HG02973 (cell line): ENCODE data around the gene DLX3.

ENCODE experiments used
- ATAC-seq: cut with Tn5 transposase; IDR thresholded peaks from one replicate; pipeline ENCODE4 v1.9.1; 2021; ENCODE audit warnings: moderate library complexity; ENCODE audit not compliant: unreplicated experiment

The DLX3 gene

GRCh38 chr17:49973271-49973615 is 21.8 kb downstream of the DLX3 start:
- no peak for ATAC-seq

- ATAC-seq, result no peak
Measured at GRCh38 chr17:49972486-49973270, 22.3 kb downstream of the DLX3 start.

- ATAC-seq, result no peak
Measured at GRCh38 chr17:49971848-49972485, 23.1 kb downstream of the DLX3 start.

GRCh38 chr17:49971199-49971847 is 23.7 kb downstream of the DLX3 start:
- ATAC-seq, result no peak

GRCh38 chr17:49970498-49970897 is 24.5 kb downstream of the DLX3 start:
- ATAC-seq, result no peak

- ATAC-seq, result no peak
Measured at GRCh38 chr17:49969795-49970389, 25.1 kb downstream of the DLX3 start.

- ATAC-seq, result no peak
Measured at GRCh38 chr17:49969134-49969759, 25.8 kb downstream of the DLX3 start, which contains the start of gene DLX4. TSS of gene DLX4 (plus strand) at chr17:49969190. CDS start at chr17:49969469, 279 bp downstream.

- peak; percentile 63 for ATAC-seq
Measured at GRCh38 chr17:49968405-49969133, 26.5 kb downstream of the DLX3 start.

GRCh38 chr17:49967621-49968404 is 27.2 kb downstream of the DLX3 start:
- no peak for ATAC-seq

- ATAC-seq, result no peak
Measured at GRCh38 chr17:49967205-49967604, 27.8 kb downstream of the DLX3 start.

- ATAC-seq, result no peak
Measured at GRCh38 chr17:49966767-49967166, 28.3 kb downstream of the DLX3 start.

GRCh38 chr17:49965524-49965909 is 29.5 kb downstream of the DLX3 start:
- no peak for ATAC-seq

- ATAC-seq, result no peak
Measured at GRCh38 chr17:49964769-49965523, 30.1 kb downstream of the DLX3 start.

- ATAC-seq, result no peak
Measured at GRCh38 chr17:49964303-49964768, 30.7 kb downstream of the DLX3 start.

- ATAC-seq, result no peak
Measured at GRCh38 chr17:49963626-49964302, 31.3 kb downstream of the DLX3 start.

GRCh38 chr17:49963309-49963625 is 31.8 kb downstream of the DLX3 start:
- ATAC-seq, result no peak

- ATAC-seq, result no peak
Measured at GRCh38 chr17:49962599-49963308, 32.3 kb downstream of the DLX3 start.
